ENCODE results near the gene KLHL22.

KLHL22 gene

GRCh38 chr22:20458530-20459151 lies 37.0 kb downstream of the KLHL22 start:
- DNase-seq (ENCODE audit: low spot score), result no peak
- no peak for TF ChIP-seq CTCF (IDR thresholded peaks at IDR 0.05; ENCODE audit: extremely low read depth, insufficient read depth, missing control alignments)
- in situ Hi-C loops (cut with MboI; ENCODE audit: low pct_unique_long_range_greater_than_20kb, low sequenced_read_pairs, unreplicated experiment), result no loop called here

- no peak for DNase-seq (ENCODE audit: low spot score)
- in situ Hi-C loops (cut with MboI; ENCODE audit: low pct_unique_long_range_greater_than_20kb, low sequenced_read_pairs, unreplicated experiment), result no loop called here
- TF ChIP-seq CTCF (IDR thresholded peaks at IDR 0.05; ENCODE audit: extremely low read depth, insufficient read depth, missing control alignments), result no peak
Observed at GRCh38 chr22:20457506-20458240, 37.9 kb downstream of the KLHL22 start.

GRCh38 chr22:20456722-20457076 lies 38.9 kb downstream of the KLHL22 start:
- in situ Hi-C loops (cut with MboI; ENCODE audit: low pct_unique_long_range_greater_than_20kb, low sequenced_read_pairs, unreplicated experiment), result no loop called here
- TF ChIP-seq CTCF (IDR thresholded peaks at IDR 0.05; ENCODE audit: extremely low read depth, insufficient read depth, missing control alignments), result no peak

GRCh38 chr22:20456064-20456721 lies 39.4 kb downstream of the KLHL22 start:
- in situ Hi-C loops (cut with MboI; ENCODE audit: low pct_unique_long_range_greater_than_20kb, low sequenced_read_pairs, unreplicated experiment), result no loop called here
- DNase-seq (ENCODE audit: low spot score), result peak; percentile 88
- TF ChIP-seq CTCF (IDR thresholded peaks at IDR 0.05; ENCODE audit: extremely low read depth, insufficient read depth, missing control alignments), result peak; percentile 90

More at GRCh38 chr22:20456722-20457076, 38.9 kb downstream of the KLHL22 start:
- DNase-seq (ENCODE audit: low spot score), result no peak

- DNase-seq (ENCODE audit: low spot score), result no peak
- TF ChIP-seq CTCF (IDR thresholded peaks at IDR 0.05; ENCODE audit: extremely low read depth, insufficient read depth, missing control alignments), result no peak
- in situ Hi-C loops (cut with MboI; ENCODE audit: low pct_unique_long_range_greater_than_20kb, low sequenced_read_pairs, unreplicated experiment), result no loop called here
Observed at GRCh38 chr22:20455709-20456063, 39.9 kb downstream of the KLHL22 start.

- no peak for TF ChIP-seq CTCF (IDR thresholded peaks at IDR 0.05; ENCODE audit: extremely low read depth, insufficient read depth, missing control alignments)
- in situ Hi-C loops (cut with MboI; ENCODE audit: low pct_unique_long_range_greater_than_20kb, low sequenced_read_pairs, unreplicated experiment), result no loop called here
- DNase-seq (ENCODE audit: low spot score), result no peak
Observed at GRCh38 chr22:20453222-20453621, 42.4 kb downstream of the KLHL22 start.

Data from GM13977 (cell line).